Inferior parietal cortex (tissue), 1 donor: ENCODE data around the gene RARA.

Experiments used
- DNase-seq: peaks from one replicate; pipeline ENCODE4 v3.0.0-alpha.2; 2016; ENCODE audit errors: extremely low spot score

The RARA gene

DNA sequence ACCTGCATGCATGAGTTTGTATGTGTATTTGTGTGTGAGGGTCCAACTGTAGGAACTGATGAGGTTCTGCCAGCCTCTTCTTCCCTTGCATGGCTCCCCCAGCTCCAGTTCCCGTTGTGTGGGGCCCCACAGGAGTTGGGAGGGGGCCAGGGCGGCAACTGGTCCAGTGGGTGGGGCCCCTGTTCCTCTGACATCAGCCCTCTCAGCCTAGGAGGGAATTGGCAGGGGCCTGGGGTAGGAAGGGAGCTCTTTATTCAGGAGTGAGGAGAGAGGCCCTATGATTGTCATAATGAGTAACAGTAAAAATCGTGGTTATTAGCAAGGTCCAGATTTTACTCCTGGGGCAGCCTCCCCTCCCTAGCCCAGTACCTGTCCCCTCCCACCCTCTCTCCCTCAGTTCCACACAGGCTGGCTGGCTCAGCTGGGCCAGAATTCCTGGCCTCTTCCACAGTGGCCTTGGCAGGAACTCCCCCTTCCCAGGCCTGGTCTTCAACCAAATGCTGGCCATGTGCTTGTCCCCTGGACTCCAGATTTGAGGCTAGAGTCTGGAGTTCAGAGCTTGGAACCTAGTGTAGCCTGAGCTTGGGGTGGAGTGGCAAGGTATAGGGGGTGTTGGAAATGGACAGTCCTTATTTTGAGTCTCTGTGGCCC, 18.9 kb downstream of the RARA start:
- DNase-seq, result no peak

DNA sequence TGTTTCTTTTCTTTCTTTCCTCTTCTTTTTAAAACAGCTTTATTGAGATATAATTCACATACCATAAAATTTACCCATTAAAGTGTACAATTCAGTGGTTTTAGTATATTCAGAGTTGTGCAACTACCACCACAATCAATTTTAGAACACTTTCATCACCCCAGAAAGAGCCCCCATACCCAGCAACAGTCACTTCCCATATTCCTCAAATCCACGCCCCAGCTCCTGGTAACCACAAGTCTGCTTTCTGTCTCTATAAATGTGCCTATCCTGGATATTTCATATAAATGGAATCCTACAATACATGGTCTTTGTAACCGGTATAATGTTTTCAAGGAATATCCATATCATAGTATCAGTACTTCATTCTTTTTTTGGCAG, 19.4 kb downstream of the RARA start:
- no peak for DNase-seq

DNA sequence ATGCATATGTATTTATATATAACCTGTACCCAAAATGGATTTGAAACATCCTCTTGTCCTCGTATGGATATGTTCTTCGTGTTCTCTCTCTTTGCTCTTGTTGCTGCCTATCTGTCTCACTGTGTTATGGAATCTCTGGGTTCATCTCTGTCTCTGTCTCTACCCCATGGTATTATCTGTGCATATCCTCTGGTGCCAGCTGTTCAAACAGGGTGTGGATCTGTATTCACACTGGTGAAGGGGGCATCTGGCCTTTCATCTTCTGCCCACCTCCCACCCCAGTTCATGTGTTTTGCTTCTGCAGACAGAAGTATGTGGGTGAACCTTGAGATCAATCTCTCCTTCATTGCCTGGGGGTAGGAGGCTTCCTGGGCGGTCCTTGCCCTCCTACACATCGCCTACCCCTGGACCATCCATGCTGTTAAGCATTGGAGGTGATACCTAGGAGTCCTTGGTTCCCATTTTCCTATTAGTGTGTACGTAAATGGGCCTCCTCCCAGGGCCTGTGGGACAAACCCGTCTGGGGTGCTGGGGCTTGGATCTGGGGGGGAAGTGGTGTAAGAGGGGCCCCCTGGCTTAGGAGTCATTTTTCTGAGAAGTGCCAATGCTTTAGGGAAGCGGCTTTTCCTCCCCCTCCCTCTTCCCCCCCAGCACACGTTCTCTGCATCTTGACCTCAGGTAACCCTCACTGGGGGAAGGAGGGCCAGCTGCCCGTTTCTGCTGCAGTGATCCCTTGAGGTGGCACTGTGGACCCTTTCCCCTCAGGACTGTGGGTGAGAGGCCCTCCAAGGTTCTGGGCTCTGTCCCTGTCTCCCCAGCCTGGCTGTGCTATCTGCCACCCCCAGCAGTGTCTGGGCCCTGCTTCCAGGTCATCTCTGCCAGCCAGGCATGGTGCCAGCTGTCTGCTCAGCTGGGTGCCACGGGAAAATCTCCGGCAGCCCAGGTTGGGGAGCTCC, 21.1 kb downstream of the RARA start:
- DNase-seq, result no peak

DNA sequence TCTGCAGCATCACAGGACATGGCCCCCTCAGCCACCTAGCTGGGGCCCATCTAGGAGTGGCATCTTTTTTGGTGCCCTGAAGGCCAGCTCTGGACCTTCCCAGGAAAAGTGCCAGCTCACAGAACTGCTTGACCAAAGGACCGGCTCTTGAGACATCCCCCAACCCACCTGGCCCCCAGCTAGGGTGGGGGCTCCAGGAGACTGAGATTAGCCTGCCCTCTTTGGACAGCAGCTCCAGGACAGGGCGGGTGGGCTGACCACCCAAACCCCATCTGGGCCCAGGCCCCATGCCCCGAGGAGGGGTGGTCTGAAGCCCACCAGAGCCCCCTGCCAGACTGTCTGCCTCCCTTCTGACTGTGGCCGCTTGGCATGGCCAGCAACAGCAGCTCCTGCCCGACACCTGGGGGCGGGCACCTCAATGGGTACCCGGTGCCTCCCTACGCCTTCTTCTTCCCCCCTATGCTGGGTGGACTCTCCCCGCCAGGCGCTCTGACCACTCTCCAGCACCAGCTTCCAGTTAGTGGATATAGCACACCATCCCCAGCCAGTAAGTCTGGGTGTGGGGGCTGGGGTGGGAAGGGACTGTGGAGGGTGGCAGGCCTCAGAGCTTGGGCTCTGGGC, 22.0 kb downstream of the RARA start:
- no peak for DNase-seq

DNA sequence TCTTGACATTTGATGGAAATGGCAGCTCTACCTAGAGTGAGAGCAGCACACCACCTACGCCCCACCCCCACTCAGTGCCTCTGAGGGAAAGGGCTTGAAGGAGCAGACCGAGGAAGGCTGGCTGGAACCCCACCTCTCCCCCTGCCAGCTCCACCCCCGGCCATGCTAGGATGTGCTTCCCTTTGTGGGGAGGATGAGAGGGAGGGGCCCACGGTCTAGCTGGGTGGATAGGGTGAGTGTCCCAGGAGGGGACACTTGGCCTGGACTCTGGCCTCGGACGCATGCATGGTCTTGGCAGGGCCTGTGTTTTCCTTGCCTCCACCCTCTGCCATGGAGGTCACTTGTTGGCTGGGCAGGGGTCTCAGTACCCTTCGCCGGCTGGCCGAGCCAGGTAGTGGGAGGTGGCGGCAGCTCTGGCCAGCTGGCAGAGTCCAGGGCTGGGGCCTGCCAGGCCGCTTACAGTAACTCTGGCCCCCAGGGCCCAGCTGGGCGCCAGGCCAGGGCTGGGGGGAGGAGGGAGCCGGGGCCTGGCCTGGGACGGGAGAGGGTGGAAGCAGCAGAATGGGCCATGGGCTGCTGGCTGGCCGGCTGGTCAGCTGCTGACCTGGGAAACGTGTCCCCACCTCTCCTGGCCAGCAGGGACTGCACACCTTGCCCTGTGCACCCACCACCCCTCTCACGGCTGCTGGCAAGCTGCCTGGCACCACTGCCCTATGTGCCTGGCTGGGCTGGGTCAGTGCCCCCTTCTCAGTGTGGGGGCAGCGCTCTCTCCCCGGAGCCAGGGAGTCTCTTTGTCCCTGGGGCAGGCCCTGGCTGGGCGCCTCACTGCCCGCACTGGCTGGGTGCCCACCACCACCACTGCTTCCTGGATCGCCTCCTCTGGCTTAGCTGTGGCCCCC, 23.0 kb downstream of the RARA start:
- no peak for DNase-seq

DNA sequence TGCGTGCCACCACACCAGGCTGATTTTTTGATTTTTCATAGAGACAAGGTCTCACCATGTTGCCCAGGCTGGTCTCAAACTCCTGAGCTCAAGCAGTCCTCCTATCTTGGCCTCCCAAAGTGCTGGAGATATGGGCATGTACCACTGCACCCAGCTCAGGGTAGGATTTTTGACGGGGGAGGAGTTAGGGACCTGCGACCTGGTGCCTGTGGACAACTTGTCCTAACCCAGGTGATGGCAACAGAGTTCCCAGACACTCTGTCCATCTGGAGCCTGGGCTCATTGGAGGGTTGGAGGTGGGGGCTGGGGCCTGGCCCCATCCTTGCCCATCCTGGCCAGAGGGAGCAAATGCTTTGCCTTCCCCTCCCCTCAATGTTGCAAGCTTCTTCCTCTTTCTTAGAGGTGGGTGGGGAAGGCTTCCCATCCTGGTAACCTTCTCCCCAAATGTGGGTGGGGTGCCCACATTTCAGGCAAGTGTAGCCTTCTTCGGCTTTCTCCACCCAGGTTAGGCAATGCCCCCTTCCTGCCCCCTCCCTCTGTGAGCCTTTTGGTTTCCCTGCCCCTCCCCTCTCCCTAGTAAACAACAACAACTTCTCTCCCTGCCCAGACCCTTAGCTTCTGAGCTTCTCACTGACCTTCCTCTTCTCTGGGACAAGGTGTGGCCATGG, 24.9 kb downstream of the RARA start:
- DNase-seq, result no peak

DNA sequence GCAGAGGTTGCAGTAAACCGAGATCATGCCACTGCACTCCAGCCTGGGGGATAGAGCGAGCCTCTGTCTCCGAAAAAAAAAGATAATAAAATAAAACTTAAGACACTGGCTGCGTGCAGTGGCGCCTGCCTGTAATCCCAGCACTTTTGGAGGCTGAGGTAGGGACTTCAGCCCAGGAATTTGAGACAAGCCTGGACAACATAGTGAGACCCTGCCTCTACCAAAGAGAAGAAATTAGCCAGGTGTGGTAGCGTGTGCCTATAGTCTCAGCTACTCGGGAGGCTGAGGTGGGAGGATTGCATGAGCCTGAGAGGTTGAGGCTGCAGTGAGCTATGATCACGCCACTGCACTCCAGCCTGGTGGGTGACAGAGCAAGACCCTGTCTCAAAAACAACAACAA, 26.6 kb downstream of the RARA start:
- DNase-seq, result no peak

DNA sequence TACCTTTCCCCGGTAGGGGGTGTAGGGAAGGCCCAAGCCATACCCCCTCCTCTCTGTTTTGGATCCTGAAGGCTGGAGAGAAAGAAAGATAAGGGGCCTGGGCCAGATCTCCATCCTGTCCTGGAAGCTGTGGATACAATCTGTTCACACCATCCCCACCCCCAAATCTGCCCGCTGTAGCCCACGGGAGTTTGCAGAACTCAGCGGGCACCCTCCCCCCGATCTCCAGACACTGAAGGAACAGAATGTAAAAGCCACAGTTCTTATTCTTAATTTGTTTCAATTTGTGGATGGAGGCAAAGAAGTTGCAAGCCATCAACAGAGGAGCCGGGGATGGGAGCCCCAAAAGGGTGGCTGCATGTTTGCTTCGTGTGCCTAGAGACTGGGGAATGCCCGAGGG, 28.4 kb downstream of the RARA start:
- no peak for DNase-seq

DNA sequence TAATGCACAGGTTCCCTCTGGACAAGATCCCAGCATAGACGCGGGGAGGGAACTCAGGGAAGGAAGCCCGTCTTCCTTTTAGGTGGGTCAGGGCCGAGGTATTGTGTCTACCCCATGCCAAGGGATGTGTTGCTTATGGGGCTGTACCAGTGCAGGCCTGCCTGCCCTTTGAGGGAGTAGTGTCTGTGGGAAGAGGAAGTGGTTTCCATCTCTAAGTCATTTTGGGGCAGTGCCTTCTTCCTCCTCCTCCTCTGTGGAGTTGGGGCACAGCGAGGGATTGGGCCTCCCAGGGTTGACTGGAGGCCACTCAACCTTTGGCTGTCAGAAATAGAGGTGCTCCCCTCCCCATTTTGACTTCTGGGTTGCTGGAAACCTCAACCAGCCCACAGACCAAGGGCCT, 29.1 kb downstream of the RARA start:
- no peak for DNase-seq

DNA sequence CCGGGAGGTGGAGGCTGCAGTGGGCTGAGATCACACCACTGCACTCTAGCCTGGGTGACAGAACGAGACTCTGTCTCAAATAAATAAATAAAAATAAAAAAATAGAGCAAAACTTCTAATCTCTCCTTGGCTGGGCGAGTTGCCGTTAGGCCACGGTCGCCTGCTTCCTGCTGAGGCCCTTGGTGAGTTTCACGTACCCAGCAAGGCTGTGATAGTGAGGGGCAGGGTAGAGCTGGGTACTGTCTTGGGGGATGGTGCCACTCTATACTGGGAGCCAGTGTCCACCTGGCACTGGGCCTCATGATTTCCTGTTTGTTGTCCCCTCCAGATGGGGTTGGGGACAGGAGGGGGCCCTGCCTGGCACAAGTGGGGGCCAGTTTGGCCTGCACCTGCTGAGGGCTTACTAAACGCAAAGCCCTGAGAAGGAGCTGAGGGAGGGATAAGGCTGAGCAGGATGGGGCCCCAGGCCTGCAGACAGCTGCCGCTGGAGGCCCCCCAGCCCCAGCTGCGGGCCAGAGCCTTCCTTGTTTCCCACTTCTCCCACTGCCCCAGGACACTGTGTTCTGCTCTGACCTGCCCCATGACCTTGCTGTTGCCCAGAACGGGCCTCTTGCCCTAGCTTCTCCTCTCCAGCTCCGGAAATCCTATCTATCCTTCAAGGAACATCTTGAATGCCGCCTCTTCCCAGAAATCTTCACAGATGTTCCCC, 30.1 kb downstream of the RARA start:
- no peak for DNase-seq

DNA sequence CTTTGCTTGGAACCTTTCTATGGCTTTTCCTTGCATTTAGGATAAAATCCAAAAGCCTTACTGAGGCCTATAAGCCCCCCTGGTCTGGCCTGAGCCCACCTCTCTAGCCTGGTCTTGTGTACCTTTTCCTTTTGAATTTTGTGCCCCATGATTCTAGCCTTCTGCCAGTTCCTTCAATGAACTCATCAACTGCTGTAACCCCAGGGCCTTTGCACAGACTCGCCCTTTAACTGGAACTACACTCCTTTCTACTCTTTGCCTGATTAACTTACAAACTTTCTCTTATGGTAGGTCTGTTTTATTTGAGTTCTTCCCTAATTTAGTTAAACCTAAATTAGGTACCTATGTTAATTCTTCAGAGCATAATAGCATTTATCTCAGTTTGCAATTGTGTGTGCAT, 31.3 kb downstream of the RARA start:
- DNase-seq, result no peak

DNA sequence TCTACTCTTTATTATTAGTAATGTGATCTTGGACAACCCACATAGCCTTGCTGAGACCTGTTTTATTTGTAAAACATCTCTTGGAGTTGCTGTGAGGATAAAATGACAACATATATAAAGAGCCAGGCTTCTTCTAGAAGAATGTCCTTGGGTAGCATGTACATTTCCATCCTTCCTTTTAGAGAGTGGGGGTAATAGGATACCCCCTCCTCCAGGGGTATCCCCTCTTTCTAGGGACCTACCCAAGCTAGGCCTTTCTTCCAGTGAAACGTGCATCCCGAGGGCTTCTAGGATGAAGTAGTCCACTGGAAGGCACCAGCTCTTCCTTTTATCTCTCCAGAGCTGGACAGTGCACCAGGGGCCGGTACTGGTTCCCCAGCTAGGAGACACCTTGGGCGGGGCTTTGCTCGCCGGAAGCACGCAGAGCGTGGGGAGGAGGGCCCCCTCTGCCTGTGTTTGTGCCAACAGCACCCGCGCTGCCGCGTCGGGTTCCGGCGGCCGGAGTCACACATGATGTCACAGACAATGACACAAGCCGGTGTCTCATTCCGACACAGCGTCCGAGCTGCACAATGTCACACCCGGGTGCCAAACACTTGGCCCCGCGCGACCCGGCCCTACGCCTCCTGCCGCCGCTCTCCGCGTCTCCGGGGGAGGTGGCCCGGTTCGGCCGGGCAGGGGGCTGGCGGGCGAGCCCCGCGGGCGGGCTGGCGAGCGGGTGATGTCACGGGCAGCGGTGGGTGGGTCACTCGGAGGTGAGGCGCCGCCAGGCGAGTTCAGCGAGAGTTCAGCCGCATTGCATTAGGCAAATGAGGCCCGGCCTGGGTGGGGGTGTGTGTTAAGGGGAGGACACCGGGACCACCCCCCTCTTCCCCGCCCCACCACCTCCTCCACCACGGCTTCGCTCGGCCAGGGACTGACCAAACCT, 32.2 kb downstream of the RARA start:
- peak; percentile 43 for DNase-seq

DNA sequence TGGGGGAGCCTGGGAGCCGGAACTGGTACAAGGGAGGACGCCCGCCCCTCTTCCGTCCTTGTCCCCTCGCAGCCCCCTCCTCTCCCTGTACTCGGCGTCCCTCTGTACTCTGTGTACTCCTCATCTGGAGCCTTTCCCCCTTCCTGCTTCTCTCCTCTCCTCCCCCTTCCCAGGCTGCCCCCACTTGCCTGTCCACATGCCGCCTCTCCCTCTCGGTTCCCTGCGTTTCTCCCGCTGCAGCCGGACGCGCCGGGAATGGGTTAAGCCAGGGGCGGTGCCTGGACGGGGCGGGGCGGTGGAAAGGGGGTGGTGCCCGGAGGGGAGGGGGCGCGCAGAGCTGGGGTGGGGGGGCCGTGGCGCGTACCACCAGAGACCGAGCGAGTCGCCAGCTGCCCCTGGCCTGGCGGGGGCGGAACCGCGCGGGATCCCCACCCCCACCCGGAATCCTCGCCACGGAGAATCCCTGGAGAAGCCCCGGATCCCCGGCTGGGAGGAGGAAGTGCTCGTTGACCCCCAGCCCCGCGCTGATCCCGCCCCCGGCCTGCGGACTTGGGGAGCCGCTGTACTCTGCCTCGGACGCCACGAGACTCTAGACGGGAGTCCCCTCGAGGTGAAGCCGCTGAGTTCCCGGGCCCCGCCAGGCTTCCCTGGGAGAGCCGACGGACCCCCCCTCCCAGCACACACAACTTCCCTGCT, 33.0 kb downstream of the RARA start:
- no peak for DNase-seq

DNA sequence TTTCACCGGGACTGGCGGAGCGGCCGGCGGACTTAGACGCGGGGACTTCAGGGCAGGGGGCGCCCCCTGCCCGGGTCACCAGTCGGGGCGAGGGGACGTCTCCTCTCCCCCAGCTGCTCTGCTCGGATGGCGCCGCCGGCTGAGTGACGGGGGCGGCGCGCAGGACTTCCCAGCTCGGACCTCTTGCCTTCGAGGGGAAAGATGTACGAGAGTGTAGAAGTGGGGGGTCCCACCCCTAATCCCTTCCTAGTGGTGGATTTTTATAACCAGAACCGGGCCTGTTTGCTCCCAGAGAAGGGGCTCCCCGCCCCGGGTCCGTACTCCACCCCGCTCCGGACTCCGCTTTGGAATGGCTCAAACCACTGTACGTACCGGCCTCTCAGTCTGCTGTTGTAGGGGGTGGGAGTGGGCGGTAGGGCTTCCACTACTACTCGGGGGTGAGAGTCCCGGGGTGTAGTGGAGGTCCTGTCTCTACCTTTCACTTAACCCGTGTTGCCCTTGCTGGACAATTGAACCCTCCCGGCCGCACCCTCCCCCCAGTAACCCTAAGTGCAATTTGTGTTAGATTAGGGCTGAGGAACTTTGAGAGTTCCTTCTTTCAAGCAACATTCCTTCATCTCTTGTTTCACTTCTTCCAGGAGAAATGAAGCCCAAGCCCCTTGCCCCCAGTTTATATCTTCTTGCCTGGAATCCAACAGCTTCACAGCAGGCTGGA, 33.7 kb downstream of the RARA start:
- DNase-seq, result no peak

DNA sequence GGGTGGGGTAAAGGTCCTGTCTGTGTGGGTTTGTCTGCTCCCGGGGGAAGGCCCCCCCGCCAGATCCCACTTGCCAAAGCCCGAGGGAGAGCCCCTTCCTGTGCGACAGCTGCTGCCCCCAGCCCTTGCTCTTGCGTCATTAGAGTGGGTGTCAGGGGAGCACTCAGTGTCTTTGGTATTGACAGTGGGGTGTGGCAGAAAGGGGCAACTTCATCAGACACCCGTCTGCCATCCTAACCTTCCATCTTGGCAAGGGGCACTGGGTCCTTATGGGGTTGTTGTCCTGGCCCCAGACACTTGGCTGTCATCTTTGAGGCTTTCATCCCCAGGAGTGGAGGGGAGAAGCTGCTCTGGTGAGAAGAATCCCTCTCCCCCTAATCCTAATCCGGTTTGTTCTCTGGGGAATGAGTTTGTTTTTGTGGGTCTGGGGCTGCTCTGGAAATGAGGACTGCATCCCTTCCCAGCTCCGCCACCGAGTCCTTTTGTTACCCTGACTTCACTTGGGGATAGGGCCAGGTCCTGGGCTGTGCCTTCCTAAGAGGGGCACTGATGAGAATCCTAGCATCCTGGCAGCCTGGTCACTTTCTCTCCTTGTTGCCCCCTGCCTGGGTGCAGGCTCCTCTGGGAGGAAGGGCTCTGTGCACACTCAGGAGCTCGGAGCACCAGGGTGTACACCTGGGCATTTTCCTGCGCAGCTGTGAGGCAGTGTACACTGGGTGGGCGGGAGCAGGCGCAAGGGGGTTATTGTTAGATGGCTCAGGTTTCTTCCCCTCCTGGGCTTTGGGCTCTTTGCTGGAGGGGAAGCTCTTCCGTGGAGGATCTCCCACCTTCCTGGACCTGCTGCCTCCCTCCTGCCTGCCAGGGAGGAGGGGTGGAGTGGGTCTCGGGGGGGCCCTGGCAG, 34.5 kb downstream of the RARA start:
- no peak for DNase-seq

DNA sequence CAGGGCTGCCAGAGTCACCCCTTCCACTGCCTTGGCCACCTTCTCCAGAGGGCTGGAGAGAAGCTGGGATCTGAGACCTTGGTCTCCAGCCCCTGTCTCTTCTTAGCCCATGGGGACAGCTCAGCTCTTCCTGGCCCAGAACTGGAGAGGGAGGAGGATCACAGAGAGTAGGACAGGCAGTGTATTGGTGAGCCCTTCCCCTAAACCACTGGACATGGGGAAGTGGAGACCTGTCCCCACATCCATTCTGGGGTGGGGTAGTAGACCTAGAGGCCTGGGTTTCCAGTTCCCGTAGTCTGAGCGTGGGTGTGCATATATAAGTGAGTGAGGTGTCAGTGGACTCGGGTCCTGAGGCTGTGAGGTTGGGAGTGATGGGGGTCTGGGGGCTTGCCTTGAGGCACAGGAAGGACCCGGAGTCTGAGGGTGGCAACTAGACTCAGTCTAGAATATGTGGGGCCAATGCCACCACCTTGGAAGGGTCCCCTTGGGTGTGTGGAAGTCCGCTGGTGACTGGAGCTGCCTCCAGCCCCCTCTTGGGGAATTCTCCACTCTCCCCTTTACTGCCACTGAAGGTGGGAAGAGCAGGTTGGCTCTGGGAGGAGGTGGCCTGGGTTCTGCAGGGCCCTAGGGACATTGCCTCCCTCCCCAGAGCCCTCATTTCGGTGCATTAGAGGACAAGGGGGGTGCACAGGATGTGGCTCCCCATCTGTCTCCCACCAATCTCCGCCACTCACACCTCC, 35.6 kb downstream of the RARA start:
- no peak for DNase-seq
